Thyroid gland (tissue), 4 donors: Measurements from ENCODE around the gene RIC3.

Source experiments
- POLR2A ChIP-seq, 2 donors: fragments of 450-650 bp; IDR thresholded peaks; one replicate each; pipeline ENCODE4 v1.6.1; 2017; ENCODE audit warnings: antibody characterized with exemption in 2 of 2, mild to moderate bottlenecking in 2 of 2, moderate library complexity in 1 of 2
- TF ChIP-seq, protein P1 (sequence below), 6 experiments: fragments of 200-600 bp in 3 of 6; fragments of 450-650 bp in 3 of 6; sonication (generic) in 3 of 6; IDR thresholded peaks; one replicate each; pipeline ENCODE4 v1.5.1; 2016 to 2019; ENCODE audit warnings: antibody characterized with exemption in 6 of 6, mild to moderate bottlenecking in 2 of 6, inconsistent platforms in 1 of 6, moderate library complexity in 1 of 6

DNA sequence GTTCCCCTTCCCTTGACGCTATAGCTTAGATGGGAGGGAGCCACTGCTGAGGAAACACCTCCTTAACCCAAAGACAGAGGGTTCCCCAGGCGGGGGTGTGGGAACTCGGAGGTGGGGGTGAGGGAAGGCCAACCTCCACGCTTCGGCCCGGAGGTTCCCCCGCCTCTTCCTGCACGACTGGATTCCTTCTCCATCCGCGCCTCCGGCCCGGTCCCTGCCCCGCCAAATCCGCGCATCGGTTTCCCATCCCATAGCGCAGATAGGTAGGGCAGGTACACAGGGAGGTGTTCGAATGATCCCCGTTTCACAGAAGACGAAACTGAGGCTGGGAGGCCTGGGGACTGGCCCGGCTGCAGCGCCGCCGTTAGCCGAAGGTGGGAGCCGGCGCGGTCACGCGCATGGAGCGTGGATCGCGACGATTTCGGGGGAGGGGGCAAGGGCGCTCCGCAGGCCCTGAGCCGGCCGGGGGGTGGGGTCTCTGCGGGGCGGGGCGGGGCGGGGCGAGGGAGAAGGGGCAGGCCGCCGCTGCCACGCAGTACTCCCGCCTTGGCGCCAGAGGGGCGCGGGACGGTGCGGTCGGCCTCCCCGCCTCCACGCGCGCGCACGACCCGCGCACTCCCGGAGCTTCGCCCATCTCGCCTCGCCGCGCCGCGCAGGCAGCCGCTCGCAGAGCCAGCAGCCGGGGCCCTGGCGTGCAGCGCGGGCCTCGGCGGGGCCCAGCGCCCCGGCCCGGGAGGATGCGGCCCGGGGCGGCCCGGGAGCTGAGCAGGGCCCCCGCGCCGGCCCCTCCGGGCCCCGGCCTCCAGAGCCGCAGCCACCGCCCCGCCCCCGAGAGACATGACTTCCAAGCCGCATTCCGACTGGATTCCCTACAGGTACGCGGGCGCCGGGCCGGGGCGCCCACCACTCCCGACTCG lies 87.9 kb downstream of the RIC3 start, which contains the start of gene TUB:
- TF ChIP-seq, protein P1, sequence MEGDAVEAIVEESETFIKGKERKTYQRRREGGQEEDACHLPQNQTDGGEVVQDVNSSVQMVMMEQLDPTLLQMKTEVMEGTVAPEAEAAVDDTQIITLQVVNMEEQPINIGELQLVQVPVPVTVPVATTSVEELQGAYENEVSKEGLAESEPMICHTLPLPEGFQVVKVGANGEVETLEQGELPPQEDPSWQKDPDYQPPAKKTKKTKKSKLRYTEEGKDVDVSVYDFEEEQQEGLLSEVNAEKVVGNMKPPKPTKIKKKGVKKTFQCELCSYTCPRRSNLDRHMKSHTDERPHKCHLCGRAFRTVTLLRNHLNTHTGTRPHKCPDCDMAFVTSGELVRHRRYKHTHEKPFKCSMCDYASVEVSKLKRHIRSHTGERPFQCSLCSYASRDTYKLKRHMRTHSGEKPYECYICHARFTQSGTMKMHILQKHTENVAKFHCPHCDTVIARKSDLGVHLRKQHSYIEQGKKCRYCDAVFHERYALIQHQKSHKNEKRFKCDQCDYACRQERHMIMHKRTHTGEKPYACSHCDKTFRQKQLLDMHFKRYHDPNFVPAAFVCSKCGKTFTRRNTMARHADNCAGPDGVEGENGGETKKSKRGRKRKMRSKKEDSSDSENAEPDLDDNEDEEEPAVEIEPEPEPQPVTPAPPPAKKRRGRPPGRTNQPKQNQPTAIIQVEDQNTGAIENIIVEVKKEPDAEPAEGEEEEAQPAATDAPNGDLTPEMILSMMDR (IDR thresholded peaks at IDR 0.05) = no peak
- TF ChIP-seq POLR2A (IDR thresholded peaks at IDR 0.05) = peak in 1 of 2 donors; percentile 36
